GM15510 (cell line): ENCODE measurements around the gene PARD3.

Experiments used
- POLR2A ChIP-seq: IDR thresholded peaks from 3 replicates; pipeline ENCODE4 v1.6.1; 2011; ENCODE audit warnings: borderline replicate concordance; ENCODE audit not compliant: insufficient read length; ENCODE audit errors: extremely low read depth

Gene PARD3

GRCh38 chr10:34580214-34580613 lies 234.9 kb downstream of the PARD3 start:
- no peak for TF ChIP-seq POLR2A

- no peak for TF ChIP-seq POLR2A
Measured at GRCh38 chr10:34578468-34578867, 236.6 kb downstream of the PARD3 start.

- TF ChIP-seq POLR2A = no peak
Measured at GRCh38 chr10:34576797-34577196, 238.3 kb downstream of the PARD3 start.

- TF ChIP-seq POLR2A = no peak
Measured at GRCh38 chr10:34575882-34576281, 239.2 kb downstream of the PARD3 start.

GRCh38 chr10:34574353-34574934 lies 240.7 kb downstream of the PARD3 start:
- TF ChIP-seq POLR2A = no peak

GRCh38 chr10:34570887-34571286 lies 244.2 kb downstream of the PARD3 start:
- no peak for TF ChIP-seq POLR2A

GRCh38 chr10:34567659-34568253 lies 247.3 kb downstream of the PARD3 start:
- TF ChIP-seq POLR2A = no peak

GRCh38 chr10:34565934-34566333 lies 249.2 kb downstream of the PARD3 start:
- no peak for TF ChIP-seq POLR2A

- TF ChIP-seq POLR2A = no peak
Measured at GRCh38 chr10:34558093-34558583, 257.0 kb downstream of the PARD3 start.

- no peak for TF ChIP-seq POLR2A
Measured at GRCh38 chr10:34557173-34557572, 257.9 kb downstream of the PARD3 start.

GRCh38 chr10:34555653-34556052 lies 259.4 kb downstream of the PARD3 start:
- no peak for TF ChIP-seq POLR2A

- TF ChIP-seq POLR2A = no peak
Measured at GRCh38 chr10:34553747-34554146, 261.3 kb downstream of the PARD3 start.

GRCh38 chr10:34551295-34551694 lies 263.8 kb downstream of the PARD3 start:
- TF ChIP-seq POLR2A = no peak

GRCh38 chr10:34549953-34550352 lies 265.1 kb downstream of the PARD3 start:
- no peak for TF ChIP-seq POLR2A

- no peak for TF ChIP-seq POLR2A
Measured at GRCh38 chr10:34549001-34549400, 266.1 kb downstream of the PARD3 start.

- no peak for TF ChIP-seq POLR2A
Measured at GRCh38 chr10:34548466-34548865, 266.6 kb downstream of the PARD3 start.
